ENCODE results near the gene SPRED1. TPM values are rescaled to one million over a fixed set of nuclear protein-coding genes. Genes with fewer than 3 reads are reported as not detected.

Gene SPRED1
- total and polyA plus RNA-seq, 2 of the 13 experiments (the other 11 are each of a cell fraction or from before 2014, with no cell fraction given): 3.8 to 9.6 TPM

- Histone ChIP-seq H3K27ac (ENCODE audit: extremely low read length, insufficient read depth, low read length) (no peak overlapping the region), H3K36me3 (replicated peaks in 1 of 2; ENCODE audit: control insufficient read depth in 1 of 2, insufficient read depth in 2 of 2, low read length in 2 of 2) (peaks cover 0 to 18% of the 10 kb centered on the region in 2 experiments; a peak in 2 of 5 replicates), H3K4me2 (ENCODE audit: low read depth, low read length) (no peak overlapping the region), H3K9me3 (ENCODE audit: low read length) (no peaks in the 10 kb centered on the region), H3K4me1 (ENCODE audit: insufficient read depth, low read length) (no peaks in the 10 kb centered on the region), H2AFZ (ENCODE audit: low read length) (no peak overlapping the region), H3K27me3 (ENCODE audit: control insufficient read depth in 1 of 2, insufficient read depth in 2 of 2, low read length in 2 of 2) (no peaks in the 10 kb centered on the region), H3K4me3 (replicated peaks in 1 of 3; ENCODE audit: insufficient read depth in 1 of 3, low read depth in 2 of 3, low read length in 3 of 3) (no peak overlapping the region), H3K9ac (ENCODE audit: insufficient read depth, low read depth, low read length) (no peak overlapping the region), H3K79me2 (ENCODE audit: insufficient read depth, low read length) (peaks cover 3% of the 10 kb centered on the region), H4K20me1 (ENCODE audit: insufficient read depth, low read length) (no peaks in the 10 kb centered on the region)
- FAIRE-seq (no peak), DNase-seq (ENCODE audit: low spot score) (no peak), ATAC-seq (no peak)
- ChIA-PET CTCF (ENCODE audit: low intra/inter-chr PET ratio, low total read pairs) (no interaction called here), POLR2A (no interaction called here)
- TF ChIP-seq SMAD1 (CRISPR knock-in tag; IDR thresholded peaks at IDR 0.05; ENCODE audit: borderline replicate concordance, low read depth) (no peak), ZNF598 (CRISPR knock-in tag; IDR thresholded peaks at IDR 0.05; ENCODE audit: borderline replicate concordance) (no peak), ZNF138 (CRISPR knock-in tag; IDR thresholded peaks at IDR 0.05; ENCODE audit: low read depth) (no peak), POLR2AphosphoS2 (IDR thresholded peaks at IDR 0.05; ENCODE audit: low read depth, low read length) (no peak)
- no TSS peak for BruUV-seq (replicated peaks)
- in situ Hi-C loops (cut with HindIII; ENCODE audit: extremely low pct_ligation_motif_present, low pct_unique_long_range_greater_than_20kb) (no loop called here), intact Hi-C loops (cut with micrococcal nuclease; ENCODE audit: unreplicated experiment) (no loop called here)
- 90% methylated on average over 2 of the region's 2 CpGs for WGBS (ENCODE audit: low lambda C conversion rate)
Measured at GRCh38 chr15:38320866-38321265, 68.2 kb downstream of the SPRED1 start.

DNA sequence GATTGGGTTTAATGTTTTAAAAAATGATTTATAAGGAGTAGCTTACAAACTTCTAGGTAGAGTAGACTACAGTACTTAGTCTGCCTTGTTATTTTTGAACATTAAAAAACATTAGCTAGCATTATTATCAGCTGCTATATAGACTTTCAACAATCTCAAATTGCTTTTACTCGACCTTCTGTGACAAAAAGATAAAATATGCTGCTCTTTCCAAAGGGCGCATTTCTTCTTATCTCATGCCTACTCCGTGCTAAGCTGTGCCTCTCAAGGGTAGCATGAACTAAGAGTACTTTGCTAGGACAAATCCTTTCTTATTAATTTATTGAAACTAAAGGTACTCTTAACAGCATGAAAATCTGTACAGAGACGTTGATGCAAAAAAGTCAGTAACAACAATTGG, 71.3 kb downstream of the SPRED1 start:
- ATAC-seq (no peak), FAIRE-seq (no peak), DNase-seq (ENCODE audit: low spot score) (no peak)
- Histone ChIP-seq H3K79me2 (ENCODE audit: insufficient read depth, low read length) (peaks cover 3% of the 10 kb centered on the region), H3K27me3 (ENCODE audit: control insufficient read depth in 1 of 2, insufficient read depth in 2 of 2, low read length in 2 of 2) (no peaks in the 10 kb centered on the region), H2AFZ (ENCODE audit: low read length) (no peak overlapping the region), H3K9ac (ENCODE audit: insufficient read depth, low read depth, low read length) (no peak overlapping the region), H3K27ac (ENCODE audit: extremely low read length, insufficient read depth, low read length) (no peak overlapping the region), H4K20me1 (ENCODE audit: insufficient read depth, low read length) (no peaks in the 10 kb centered on the region), H3K4me1 (ENCODE audit: insufficient read depth, low read length) (no peaks in the 10 kb centered on the region), H3K9me3 (ENCODE audit: low read length) (no peaks in the 10 kb centered on the region), H3K4me2 (ENCODE audit: low read depth, low read length) (no peak overlapping the region), H3K36me3 (replicated peaks in 1 of 2; ENCODE audit: control insufficient read depth in 1 of 2, insufficient read depth in 2 of 2, low read length in 2 of 2) (peaks cover 1 to 35% of the 10 kb centered on the region in 2 experiments), H3K4me3 (replicated peaks in 1 of 3; ENCODE audit: insufficient read depth in 1 of 3, low read depth in 2 of 3, low read length in 3 of 3) (no peak overlapping the region)
- POLR2A ChIA-PET: no interaction called here
- in situ Hi-C loops (cut with HindIII; ENCODE audit: extremely low pct_ligation_motif_present, low pct_unique_long_range_greater_than_20kb) (no loop called here), intact Hi-C loops (cut with micrococcal nuclease; ENCODE audit: unreplicated experiment) (no loop called here)
- WGBS (ENCODE audit: low lambda C conversion rate): over 99% methylated on average over 4 of the region's 4 CpGs
- CTCF ChIA-PET (ENCODE audit: low intra/inter-chr PET ratio, low total read pairs): no interaction called here
- no TSS peak for BruUV-seq (replicated peaks)
- TF ChIP-seq ZNF136 (CRISPR knock-in tag; IDR thresholded peaks at IDR 0.05; ENCODE audit: low read depth): no peak
- TF ChIP-seq ZNF569 (CRISPR knock-in tag; IDR thresholded peaks at IDR 0.05; ENCODE audit: borderline replicate concordance): no peak
- TF ChIP-seq ZNF761 (CRISPR knock-in tag; conservative IDR thresholded peaks at IDR 0.05): no peak
- TF ChIP-seq, protein P1, sequence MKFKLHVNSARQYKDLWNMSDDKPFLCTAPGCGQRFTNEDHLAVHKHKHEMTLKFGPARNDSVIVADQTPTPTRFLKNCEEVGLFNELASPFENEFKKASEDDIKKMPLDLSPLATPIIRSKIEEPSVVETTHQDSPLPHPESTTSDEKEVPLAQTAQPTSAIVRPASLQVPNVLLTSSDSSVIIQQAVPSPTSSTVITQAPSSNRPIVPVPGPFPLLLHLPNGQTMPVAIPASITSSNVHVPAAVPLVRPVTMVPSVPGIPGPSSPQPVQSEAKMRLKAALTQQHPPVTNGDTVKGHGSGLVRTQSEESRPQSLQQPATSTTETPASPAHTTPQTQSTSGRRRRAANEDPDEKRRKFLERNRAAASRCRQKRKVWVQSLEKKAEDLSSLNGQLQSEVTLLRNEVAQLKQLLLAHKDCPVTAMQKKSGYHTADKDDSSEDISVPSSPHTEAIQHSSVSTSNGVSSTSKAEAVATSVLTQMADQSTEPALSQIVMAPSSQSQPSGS (CRISPR knock-in tag; IDR thresholded peaks at IDR 0.05): no peak
- TF ChIP-seq THAP7 (CRISPR knock-in tag; IDR thresholded peaks at IDR 0.05): no peak
- no peak for TF ChIP-seq NFE2 (CRISPR knock-in tag; IDR thresholded peaks at IDR 0.05)
- no peak for TF ChIP-seq USF2 (IDR thresholded peaks at IDR 0.05; ENCODE audit: low read depth, low read length)
- no peak for TF ChIP-seq USF2 (CRISPR knock-in tag; IDR thresholded peaks at IDR 0.05; ENCODE audit: borderline replicate concordance)
- TF ChIP-seq, protein P2, sequence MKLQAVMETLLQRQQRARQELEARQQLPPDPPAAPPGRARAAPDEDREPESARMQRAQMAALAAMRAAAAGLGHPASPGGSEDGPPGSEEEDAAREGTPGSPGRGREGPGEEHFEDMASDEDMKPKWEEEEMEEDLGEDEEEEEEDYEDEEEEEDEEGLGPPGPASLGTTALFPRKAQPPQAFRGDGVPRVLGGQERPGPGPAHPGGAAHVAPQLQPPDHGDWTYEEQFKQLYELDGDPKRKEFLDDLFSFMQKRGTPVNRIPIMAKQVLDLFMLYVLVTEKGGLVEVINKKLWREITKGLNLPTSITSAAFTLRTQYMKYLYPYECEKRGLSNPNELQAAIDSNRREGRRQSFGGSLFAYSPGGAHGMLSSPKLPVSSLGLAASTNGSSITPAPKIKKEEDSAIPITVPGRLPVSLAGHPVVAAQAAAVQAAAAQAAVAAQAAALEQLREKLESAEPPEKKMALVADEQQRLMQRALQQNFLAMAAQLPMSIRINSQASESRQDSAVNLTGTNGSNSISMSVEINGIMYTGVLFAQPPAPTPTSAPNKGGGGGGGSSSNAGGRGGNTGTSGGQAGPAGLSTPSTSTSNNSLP (IDR thresholded peaks at IDR 0.05; ENCODE audit: low read depth, low read length): no peak

All from HepG2 (cell line).